Adrenal gland (tissue), 12 donors: ENCODE results near the gene ACTA2. TPM values are rescaled to one million over a fixed set of nuclear protein-coding genes. Genes with fewer than 3 reads are reported as not detected.

Experiments
- DNase-seq, 7 donors: peaks; one replicate each; pipeline ENCODE4 v3.0.0-alpha.2; 2019 to 2020
- H3K27ac ChIP-seq, 5 donors: fragments of 200-600 bp; sonication (generic) in 4 of 5; 1 replicate in 3 of 5; 2 replicates in 2 of 5; pipeline versions ENCODE4 v1.5.1 to v1.8.0; 2016 to 2020; ENCODE audit warnings: mild to moderate bottlenecking in 1 of 5
- H3K27me3 ChIP-seq: fragments of 200-600 bp; 2 replicates; pipeline ENCODE4 v1.8.0; 2021
- H3K36me3 ChIP-seq, 2 donors: fragments of 200-600 bp; replicated peaks in 1 of 2; 1 replicate in 1 of 2; 2 replicates in 1 of 2; pipeline versions ENCODE4 v1.5.1 to v1.8.0; 2018 to 2022
- H3K4me1 ChIP-seq, 2 donors: fragments of 200-600 bp; replicated peaks in 1 of 2; 1 replicate in 1 of 2; 2 replicates in 1 of 2; pipeline versions ENCODE4 v1.5.1 to v1.8.0; 2018 to 2021
- H3K4me3 ChIP-seq, 4 donors: fragments of 200-600 bp; sonication (generic) in 3 of 4; one replicate each; pipeline ENCODE4 v1.5.1; 2016 to 2018
- H3K9me3 ChIP-seq, 3 donors: fragments of 200-600 bp; sonication (generic) in 1 of 3; replicated peaks in 1 of 3; 1 replicate in 2 of 3; 2 replicates in 1 of 3; pipeline versions ENCODE4 v1.5.1 to v1.8.0; 2016 to 2021
- POLR2A ChIP-seq, 2 donors: fragments of 450-650 bp; IDR thresholded peaks; one replicate each; pipeline ENCODE4 v1.6.1; 2017; ENCODE audit warnings: antibody characterized with exemption in 2 of 2, mild to moderate bottlenecking in 2 of 2, moderate library complexity in 1 of 2
- WGBS, 4 donors: extraction: QIAGEN DNeasy Blood & Tissue Kit in 2 of 4; methylation state at CpG; one replicate each; pipeline versions ENCODE4 v1.1.5 to v1.1.7; 2013 to 2017; 5-methylcytosine and 5-hydroxymethylcytosine counted together
- intact Hi-C, 2 donors: fragments of 100-400 bp; cut with DNase I; formaldehyde crosslinking; loops; one replicate each; pipeline versions ENCODE4 v1.14.1 to v1.15.0; 2022 to 2023
- polyA plus RNA-seq, 3 donors: library from polyadenylated mRNA; stranded (reverse); fragments of 200-250 nt in 2 of 3; fragments of 350-450 nt in 1 of 3; fragmentation: Illumina TruSeq in 1 of 3; extraction: RNeasy Lipid Tissue Mini Kit (QIAGEN cat#74804) in 1 of 3; gene quantifications; one replicate each; pipeline ENCODE4 v1.2.3, GENCODE V29; 2013 to 2014
- total RNA-seq, 9 donors: library from RNA; depleted of rRNA in 4 of 9; stranded (reverse); fragments of >200 nt in 4 of 9; fragments of 120-200 nt in 1 of 9; fragmentation: NEBNext Ultra II Directional in 1 of 9; extraction: Animal tissue kit (Norgen Biotek cat#: 25700) in 1 of 9; gene quantifications; one replicate each; pipeline versions ENCODE4 v1.1.0 to v1.2.4, GENCODE V29; 2013 to 2023
- TF ChIP-seq, protein P1 (sequence below), 6 experiments: fragments of 450-650 bp in 4 of 6; fragments of 200-600 bp in 2 of 6; sonication (generic) in 1 of 6; IDR thresholded peaks; 1 replicate in 5 of 6; 2 replicates in 1 of 6; pipeline versions ENCODE4 v1.5.1 to v1.8.0; 2016 to 2021; ENCODE audit warnings: antibody characterized with exemption in 6 of 6, mild to moderate bottlenecking in 2 of 6, moderate library complexity in 1 of 6
- donor health status: healthy with polysubstance abuse.
- donor health status: Bipolar disorder and iron deficiency.
- donor health status: DM: yes; HTN: yes; CAD: no.
- donor health status: DM: no; HTN: no; CAD: no.
- donor health status: DM: no; HTN: no; CAD: no.
- donor health status: DM: yes; HTN: yes; CAD: no.

Gene ACTA2
- total and polyA plus RNA-seq, 12 donors: 48.5 to 529 (median 320) TPM

DNA sequence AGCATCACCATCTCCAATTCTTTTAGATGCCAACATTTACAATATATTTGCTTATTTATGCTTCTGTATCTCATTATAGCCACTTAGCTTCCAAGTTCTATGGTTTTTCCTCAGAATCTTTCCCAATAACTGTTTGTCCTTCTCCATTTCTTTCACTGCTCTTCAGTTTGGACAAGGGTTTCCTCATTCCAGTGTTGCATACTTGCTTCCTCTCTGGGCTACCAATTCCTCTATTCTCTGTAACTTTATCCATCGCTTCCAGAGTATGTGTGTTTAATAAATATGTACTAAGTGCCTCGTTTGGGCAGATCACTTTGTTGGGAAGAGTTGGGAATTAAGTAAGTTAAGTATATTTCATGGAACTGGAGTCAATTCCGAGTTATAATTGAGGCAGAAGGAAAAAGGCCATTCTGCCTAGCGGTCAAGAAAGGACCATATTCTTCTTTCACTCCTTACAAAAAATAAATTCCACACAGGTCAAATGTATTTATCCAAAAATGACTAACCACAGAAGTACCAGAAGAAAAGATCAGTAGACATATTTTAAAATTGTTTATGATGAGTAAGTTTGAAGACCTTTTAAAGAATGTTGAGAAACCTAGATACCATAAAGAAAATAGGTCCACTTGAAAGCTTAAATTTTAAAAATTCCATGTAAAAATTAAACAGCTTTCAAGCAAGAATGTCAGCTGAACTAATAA is 61.7 kb downstream of the ACTA2 start:
- WGBS, 4 donors: 92 to 93% (median 93%) methylated on average over 4 of the region's 4 CpGs
- H3K4me1 ChIP-seq: peaks cover 30 to 82% of the 10 kb centered on the region in 2 donors
- DNase-seq: no peak
- no peaks in the 10 kb centered on the region for H3K27me3 ChIP-seq
- no peaks in the 10 kb centered on the region for H3K36me3 ChIP-seq
- H3K4me3 ChIP-seq: no peak overlapping the region
- intact Hi-C loops: no loop called here
- TF ChIP-seq POLR2A (IDR thresholded peaks at IDR 0.05): no peak
- TF ChIP-seq, protein P1, sequence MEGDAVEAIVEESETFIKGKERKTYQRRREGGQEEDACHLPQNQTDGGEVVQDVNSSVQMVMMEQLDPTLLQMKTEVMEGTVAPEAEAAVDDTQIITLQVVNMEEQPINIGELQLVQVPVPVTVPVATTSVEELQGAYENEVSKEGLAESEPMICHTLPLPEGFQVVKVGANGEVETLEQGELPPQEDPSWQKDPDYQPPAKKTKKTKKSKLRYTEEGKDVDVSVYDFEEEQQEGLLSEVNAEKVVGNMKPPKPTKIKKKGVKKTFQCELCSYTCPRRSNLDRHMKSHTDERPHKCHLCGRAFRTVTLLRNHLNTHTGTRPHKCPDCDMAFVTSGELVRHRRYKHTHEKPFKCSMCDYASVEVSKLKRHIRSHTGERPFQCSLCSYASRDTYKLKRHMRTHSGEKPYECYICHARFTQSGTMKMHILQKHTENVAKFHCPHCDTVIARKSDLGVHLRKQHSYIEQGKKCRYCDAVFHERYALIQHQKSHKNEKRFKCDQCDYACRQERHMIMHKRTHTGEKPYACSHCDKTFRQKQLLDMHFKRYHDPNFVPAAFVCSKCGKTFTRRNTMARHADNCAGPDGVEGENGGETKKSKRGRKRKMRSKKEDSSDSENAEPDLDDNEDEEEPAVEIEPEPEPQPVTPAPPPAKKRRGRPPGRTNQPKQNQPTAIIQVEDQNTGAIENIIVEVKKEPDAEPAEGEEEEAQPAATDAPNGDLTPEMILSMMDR (IDR thresholded peaks at IDR 0.05): no peak
- peak overlapping the region in 1 of 5 donors; percentile 6 for H3K27ac ChIP-seq
- no peaks in the 10 kb centered on the region for H3K9me3 ChIP-seq

DNA sequence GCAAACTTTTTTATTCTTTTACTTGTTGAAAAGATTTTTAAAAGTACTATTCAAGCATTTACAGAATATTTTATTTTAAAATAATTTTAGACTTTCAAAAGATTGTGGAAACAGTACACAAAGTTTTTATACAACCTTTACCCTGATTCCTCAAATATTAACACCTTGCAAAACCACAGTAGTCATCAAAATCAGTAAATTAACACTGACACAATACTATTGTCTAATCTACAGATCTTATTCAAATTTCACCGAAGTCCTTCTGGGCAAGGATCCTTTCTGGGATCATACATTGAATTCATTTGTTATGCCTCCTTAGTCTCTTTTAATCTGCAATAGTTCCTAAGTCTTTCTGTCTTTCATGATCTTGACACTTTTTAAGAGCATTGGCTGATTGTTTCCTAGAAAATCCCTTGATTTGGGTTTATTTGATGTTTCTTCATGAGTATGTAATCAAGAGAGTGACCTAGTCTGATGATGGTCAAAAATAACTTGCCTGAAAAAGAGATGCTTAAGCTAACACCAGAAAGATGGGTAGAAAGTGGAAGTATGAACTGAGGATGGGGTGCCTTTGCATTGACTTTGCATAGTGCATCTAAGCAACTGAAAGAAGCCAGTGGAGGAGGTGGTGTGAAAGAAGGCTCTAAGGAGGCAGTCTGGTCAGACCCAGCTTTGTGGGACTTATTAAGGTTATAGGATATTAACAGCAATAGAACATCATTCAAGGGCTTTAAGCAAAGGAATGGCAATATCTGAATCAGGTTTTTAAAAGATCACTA is 62.8 kb downstream of the ACTA2 start:
- Histone ChIP-seq H3K9me3 (no peaks in the 10 kb centered on the region), H3K27me3 (no peaks in the 10 kb centered on the region), H3K27ac (peak overlapping the region in 1 of 5 donors; percentile 6), H3K4me3 (no peak overlapping the region), H3K36me3 (no peaks in the 10 kb centered on the region), H3K4me1 (peaks cover 30 to 82% of the 10 kb centered on the region in 2 donors)
- no peak for DNase-seq
- TF ChIP-seq POLR2A (IDR thresholded peaks at IDR 0.05): no peak
- TF ChIP-seq, protein P1 (IDR thresholded peaks at IDR 0.05): no peak
- WGBS, 4 donors: 72 to 95% (median 87%) methylated on average over 1 of the region's 1 CpG
- intact Hi-C loops: no loop called here

DNA sequence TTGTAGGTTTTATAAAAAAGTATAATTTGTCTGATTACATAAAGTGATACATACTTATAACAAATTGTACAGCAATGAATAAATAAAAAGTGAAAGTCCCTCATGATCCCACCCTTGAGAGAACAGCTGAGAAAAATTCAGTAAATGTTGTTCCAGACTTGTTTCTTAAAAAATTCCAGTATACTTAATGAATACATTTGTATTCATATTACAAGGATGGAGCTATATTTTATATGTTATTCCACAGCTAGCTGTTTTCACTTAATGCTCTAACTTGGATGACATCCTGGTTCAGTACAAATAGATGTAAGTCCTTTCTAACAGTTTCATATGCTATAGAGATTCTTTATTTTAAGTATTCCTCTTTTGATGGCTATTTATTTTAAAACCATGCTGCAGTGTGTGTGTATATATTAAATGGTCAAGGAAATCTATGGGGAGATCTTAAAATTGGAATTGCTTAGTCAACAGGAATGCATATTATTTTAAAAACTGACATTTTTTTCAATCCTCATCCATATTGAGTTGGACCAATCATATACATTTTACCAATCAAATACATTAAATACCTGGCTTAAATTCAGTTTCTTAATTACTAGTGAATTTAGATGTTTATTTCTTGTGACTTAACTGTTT is 63.6 kb downstream of the ACTA2 start:
- Histone ChIP-seq H3K4me3 (no peak overlapping the region), H3K27ac (no peak overlapping the region), H3K27me3 (no peaks in the 10 kb centered on the region), H3K36me3 (no peaks in the 10 kb centered on the region), H3K9me3 (no peaks in the 10 kb centered on the region), H3K4me1 (peaks cover 24 to 82% of the 10 kb centered on the region in 2 donors)
- intact Hi-C loops: no loop called here
- TF ChIP-seq POLR2A (IDR thresholded peaks at IDR 0.05): no peak
- TF ChIP-seq, protein P1 (IDR thresholded peaks at IDR 0.05): no peak
- DNase-seq: no peak

DNA sequence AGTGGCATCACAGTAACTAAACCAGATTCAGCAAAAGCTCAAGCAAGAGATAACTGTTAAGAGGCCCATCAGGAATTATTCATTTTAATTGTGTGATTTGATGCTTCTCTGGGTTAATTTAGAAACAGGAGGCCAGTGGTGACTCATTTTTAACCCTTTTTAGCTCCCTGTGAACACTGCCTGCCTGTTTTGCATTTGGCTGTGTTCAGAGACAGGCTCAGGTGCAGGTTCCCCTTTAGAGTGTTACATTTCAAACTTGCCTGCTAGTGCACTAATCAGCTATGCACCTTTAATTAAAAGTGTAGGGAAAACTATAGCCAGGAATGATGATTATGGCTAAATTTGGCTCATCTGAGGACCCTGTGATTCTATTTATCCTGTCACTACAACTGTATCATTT is 66.0 kb downstream of the ACTA2 start:
- Histone ChIP-seq H3K27me3 (no peaks in the 10 kb centered on the region), H3K36me3 (no peaks in the 10 kb centered on the region), H3K4me1 (peaks cover 32 to 83% of the 10 kb centered on the region in 2 donors), H3K9me3 (no peaks in the 10 kb centered on the region), H3K4me3 (no peak overlapping the region), H3K27ac (no peak overlapping the region)
- DNase-seq: no peak
- intact Hi-C loops: no loop called here
- no peak for TF ChIP-seq POLR2A (IDR thresholded peaks at IDR 0.05)
- TF ChIP-seq, protein P1 (IDR thresholded peaks at IDR 0.05): no peak
